ENCODE measurements around the gene EEFSEC. TPM values are rescaled to one million over a fixed set of nuclear protein-coding genes. Genes with fewer than 3 reads are reported as not detected.

Gene EEFSEC
- total RNA-seq, 1 experiment from 2014 or later = 14.0 TPM

DNA sequence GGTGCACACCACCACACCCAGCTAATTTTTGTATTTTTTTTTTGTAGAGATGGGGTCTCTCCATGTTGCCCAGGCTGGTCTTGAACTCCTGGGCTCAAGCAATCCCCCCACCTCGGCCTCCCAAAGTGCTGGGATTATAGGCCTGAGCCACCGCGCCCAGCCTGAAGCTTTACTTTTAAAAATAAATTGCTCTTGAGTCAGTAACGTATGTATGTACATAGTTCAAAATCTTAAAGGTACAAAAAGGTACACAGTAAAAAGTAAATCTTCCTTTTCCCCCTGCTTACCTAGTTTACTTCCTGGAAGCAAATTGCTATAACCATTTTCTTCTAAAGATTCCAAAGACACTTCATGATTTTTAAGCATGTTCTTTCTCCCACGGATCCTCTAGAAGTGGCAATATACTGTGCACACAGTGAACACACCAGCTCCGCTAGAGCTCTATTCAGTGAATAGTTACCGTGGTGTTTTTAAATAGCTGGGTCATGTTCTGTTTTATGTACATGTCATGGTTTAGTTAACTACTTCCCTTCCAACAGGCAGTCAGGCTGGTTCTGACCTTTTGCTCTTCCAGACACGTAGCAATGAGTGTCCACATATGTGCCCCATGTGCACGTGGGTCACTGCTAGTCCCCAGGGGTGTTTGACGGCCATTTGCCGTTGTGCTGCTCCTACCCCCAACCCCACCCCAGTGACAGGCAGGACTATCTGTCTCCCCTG, 82.1 kb downstream of the EEFSEC start:
- Mint-ChIP-seq H3K9me3 (ENCODE audit: unreplicated experiment) (no peaks in the 10 kb centered on the region), H3K27me3 (ENCODE audit: insufficient read depth, unreplicated experiment) (no peaks in the 10 kb centered on the region), H3K4me1 (ENCODE audit: low read depth, unreplicated experiment) (peaks cover 8% of the 10 kb centered on the region), H3K4me3 (ENCODE audit: unreplicated experiment) (no peak overlapping the region), H3K27ac (ENCODE audit: unreplicated experiment) (no peak overlapping the region), H3K36me3 (ENCODE audit: insufficient read depth, unreplicated experiment) (peaks cover 6% of the 10 kb centered on the region)
- Histone ChIP-seq H3K9me3 (no peaks in the 10 kb centered on the region), H3K4me3 (ENCODE audit: low read depth, low read length) (no peak overlapping the region), H3K36me3 (ENCODE audit: control insufficient read depth, insufficient read depth, low read length) (no peaks in the 10 kb centered on the region), H3K4me1 (no peaks in the 10 kb centered on the region; the same call in 1 of the 2 replicates), H3K27me3 (replicated peaks; ENCODE audit: control insufficient read depth, insufficient read depth, low read length) (no peaks in the 10 kb centered on the region)
- intact Hi-C loops (cut with micrococcal nuclease; ENCODE audit: unreplicated experiment) = no loop called here
- TF ChIP-seq, protein P1, sequence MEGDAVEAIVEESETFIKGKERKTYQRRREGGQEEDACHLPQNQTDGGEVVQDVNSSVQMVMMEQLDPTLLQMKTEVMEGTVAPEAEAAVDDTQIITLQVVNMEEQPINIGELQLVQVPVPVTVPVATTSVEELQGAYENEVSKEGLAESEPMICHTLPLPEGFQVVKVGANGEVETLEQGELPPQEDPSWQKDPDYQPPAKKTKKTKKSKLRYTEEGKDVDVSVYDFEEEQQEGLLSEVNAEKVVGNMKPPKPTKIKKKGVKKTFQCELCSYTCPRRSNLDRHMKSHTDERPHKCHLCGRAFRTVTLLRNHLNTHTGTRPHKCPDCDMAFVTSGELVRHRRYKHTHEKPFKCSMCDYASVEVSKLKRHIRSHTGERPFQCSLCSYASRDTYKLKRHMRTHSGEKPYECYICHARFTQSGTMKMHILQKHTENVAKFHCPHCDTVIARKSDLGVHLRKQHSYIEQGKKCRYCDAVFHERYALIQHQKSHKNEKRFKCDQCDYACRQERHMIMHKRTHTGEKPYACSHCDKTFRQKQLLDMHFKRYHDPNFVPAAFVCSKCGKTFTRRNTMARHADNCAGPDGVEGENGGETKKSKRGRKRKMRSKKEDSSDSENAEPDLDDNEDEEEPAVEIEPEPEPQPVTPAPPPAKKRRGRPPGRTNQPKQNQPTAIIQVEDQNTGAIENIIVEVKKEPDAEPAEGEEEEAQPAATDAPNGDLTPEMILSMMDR (IDR thresholded peaks at IDR 0.05; ENCODE audit: insufficient read depth in 1 of 2, low read depth in 1 of 2, low read length in 1 of 2, severe bottlenecking in 1 of 2, unreplicated experiment in 1 of 2) = no peak
- DNase-seq = no peak
- ChIA-PET POLR2A (no interaction called here), CTCF (no interaction called here)
- BruUV-seq (replicated peaks) = no TSS peak

DNA sequence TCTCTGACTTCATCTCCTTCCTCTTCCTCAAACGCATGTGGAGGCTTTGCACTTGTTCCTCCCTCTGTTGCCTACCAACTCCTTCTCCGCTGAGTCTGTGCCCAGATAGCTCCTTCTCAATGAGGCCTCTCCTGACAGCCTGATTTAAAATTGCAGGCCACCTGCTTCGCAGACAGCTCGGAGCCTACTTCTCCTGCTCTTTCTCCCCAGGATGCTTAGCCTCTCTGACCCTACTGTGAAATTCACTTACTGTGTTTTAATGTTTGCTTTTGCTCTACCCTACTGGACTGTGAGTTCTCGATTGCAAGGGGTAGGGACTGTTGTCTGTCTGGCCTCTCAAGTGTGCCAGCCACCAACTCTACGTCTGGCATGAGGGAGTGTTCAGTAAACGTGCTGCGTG, 83.4 kb downstream of the EEFSEC start:
- Mint-ChIP-seq H3K4me1 (ENCODE audit: low read depth, unreplicated experiment) (peaks cover 8% of the 10 kb centered on the region), H3K36me3 (ENCODE audit: insufficient read depth, unreplicated experiment) (peaks cover 6% of the 10 kb centered on the region), H3K27ac (ENCODE audit: unreplicated experiment) (peak overlapping the region; percentile 54), H3K9me3 (ENCODE audit: unreplicated experiment) (no peaks in the 10 kb centered on the region), H3K27me3 (ENCODE audit: insufficient read depth, unreplicated experiment) (no peaks in the 10 kb centered on the region), H3K4me3 (ENCODE audit: unreplicated experiment) (no peak overlapping the region)
- no peaks in the 10 kb centered on the region for H3K27me3 ChIP-seq (replicated peaks; ENCODE audit: control insufficient read depth, insufficient read depth, low read length)
- no peaks in the 10 kb centered on the region; the same call in 1 of the 2 replicates for H3K4me1 ChIP-seq
- no peaks in the 10 kb centered on the region for H3K9me3 ChIP-seq
- POLR2A ChIA-PET = no interaction called here
- BruUV-seq (replicated peaks) = no TSS peak
- no peak overlapping the region for H3K4me3 ChIP-seq (ENCODE audit: low read depth, low read length)
- CTCF ChIA-PET = no interaction called here
- intact Hi-C loops (cut with micrococcal nuclease; ENCODE audit: unreplicated experiment) = no loop called here
- no peak for DNase-seq
- no peaks in the 10 kb centered on the region for H3K36me3 ChIP-seq (ENCODE audit: control insufficient read depth, insufficient read depth, low read length)
- TF ChIP-seq, protein P1 (IDR thresholded peaks at IDR 0.05; ENCODE audit: insufficient read depth in 1 of 2, low read depth in 1 of 2, low read length in 1 of 2, severe bottlenecking in 1 of 2, unreplicated experiment in 1 of 2) = no peak

DNA sequence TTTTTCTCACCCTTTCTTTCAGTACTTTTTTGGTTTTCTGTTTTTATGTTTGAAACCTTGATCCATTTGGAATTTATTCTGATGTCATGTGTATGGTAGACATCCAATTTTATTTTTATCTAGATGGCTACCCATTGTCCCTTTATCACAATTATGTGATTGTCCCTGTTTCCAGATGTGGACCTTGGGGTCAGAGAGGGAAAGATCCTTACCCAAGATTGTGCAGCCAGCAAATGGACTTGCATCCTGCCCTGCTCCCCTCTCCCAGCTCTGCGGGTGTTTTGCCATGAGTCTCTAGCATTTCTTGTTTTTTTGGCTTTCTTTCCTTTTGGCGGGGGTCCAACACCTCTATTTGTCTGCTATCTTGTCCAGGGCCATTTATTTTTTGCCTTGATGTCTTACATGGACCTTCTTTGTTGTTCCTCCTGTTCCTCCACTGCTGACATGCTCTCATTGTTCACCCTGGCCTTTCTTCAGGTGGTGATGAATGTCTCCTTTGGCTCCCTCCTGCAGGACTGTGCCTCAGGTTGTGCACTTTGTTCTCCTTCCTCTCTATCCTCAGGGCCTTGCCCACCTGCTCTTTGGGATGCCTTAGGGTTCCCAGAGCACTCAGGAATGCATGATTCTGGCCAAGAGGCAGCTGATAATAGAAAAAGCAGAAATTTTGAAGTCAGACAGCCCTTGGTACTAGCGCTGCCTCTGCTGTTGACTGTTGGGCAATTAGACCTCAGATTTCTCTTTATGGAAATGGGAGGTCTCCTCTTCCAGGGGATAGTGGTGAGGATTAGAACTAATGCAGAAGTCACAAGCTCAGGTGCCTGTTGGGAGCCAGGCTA, 84.3 kb downstream of the EEFSEC start:
- POLR2A ChIA-PET = no interaction called here
- DNase-seq = no peak
- no peak overlapping the region for H3K27ac Mint-ChIP-seq (ENCODE audit: unreplicated experiment)
- CTCF ChIA-PET = no interaction called here
- peaks cover 6% of the 10 kb centered on the region for H3K36me3 Mint-ChIP-seq (ENCODE audit: insufficient read depth, unreplicated experiment)
- H3K27me3 Mint-ChIP-seq (ENCODE audit: insufficient read depth, unreplicated experiment) = no peaks in the 10 kb centered on the region
- no peak overlapping the region for H3K4me3 ChIP-seq (ENCODE audit: low read depth, low read length)
- H3K36me3 ChIP-seq (ENCODE audit: control insufficient read depth, insufficient read depth, low read length) = no peaks in the 10 kb centered on the region
- TF ChIP-seq, protein P1 (IDR thresholded peaks at IDR 0.05; ENCODE audit: insufficient read depth in 1 of 2, low read depth in 1 of 2, low read length in 1 of 2, severe bottlenecking in 1 of 2, unreplicated experiment in 1 of 2) = no peak
- no peaks in the 10 kb centered on the region for H3K9me3 ChIP-seq
- H3K4me1 ChIP-seq = no peaks in the 10 kb centered on the region
- no peaks in the 10 kb centered on the region for H3K9me3 Mint-ChIP-seq (ENCODE audit: unreplicated experiment)
- intact Hi-C loops (cut with micrococcal nuclease; ENCODE audit: unreplicated experiment) = no loop called here
- H3K27me3 ChIP-seq (replicated peaks; ENCODE audit: control insufficient read depth, insufficient read depth, low read length) = no peaks in the 10 kb centered on the region
- H3K4me3 Mint-ChIP-seq (ENCODE audit: unreplicated experiment) = no peak overlapping the region
- no TSS peak for BruUV-seq (replicated peaks)
- peaks cover 8% of the 10 kb centered on the region for H3K4me1 Mint-ChIP-seq (ENCODE audit: low read depth, unreplicated experiment)
